SK-N-MC (cell line): ENCODE data around the gene L2HGDH.

Source experiments
- EZH2 ChIP-seq: fragments of 200-600 bp; sonication (generic); IDR thresholded peaks from one replicate; pipeline ENCODE4 v1.6.1; 2017; ENCODE audit warnings: antibody characterized with exemption
- POLR2AphosphoS5 ChIP-seq: IDR thresholded peaks from 2 replicates; pipeline ENCODE4 v1.6.1; 2012; ENCODE audit warnings: mild to moderate bottlenecking, low read depth, low read length, borderline replicate concordance

DNA sequence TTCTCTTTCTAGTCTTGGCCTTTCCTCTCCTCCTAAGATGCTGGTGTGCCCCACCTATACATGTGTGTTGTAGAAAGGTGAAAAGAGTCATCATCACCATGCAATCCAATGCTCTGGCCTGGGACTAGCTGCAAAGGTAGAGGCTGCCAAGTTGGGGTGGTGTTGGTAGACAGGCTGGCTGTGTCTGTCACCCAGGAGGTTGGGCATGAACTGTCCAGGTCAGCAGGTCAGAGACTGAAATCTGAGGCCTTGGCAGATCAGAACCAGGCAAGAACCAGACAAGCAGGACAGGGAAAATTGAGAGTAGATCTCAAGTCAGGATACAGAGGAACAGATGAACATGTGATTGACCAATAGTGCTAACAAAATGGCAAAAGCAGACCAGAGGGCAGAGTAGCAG lies 26.2 kb downstream of the L2HGDH start:
- TF ChIP-seq POLR2AphosphoS5 = no peak
- no peak for TF ChIP-seq EZH2
